NB4 (cell line): ENCODE measurements around the gene JADE3.

ENCODE experiments used
- DNase-seq: peaks from one replicate; pipeline ENCODE4 v3.0.0; 2010; ENCODE audit warnings: low read depth
- H3K4me3 ChIP-seq: one replicate; pipeline ENCODE4 v1.5.1; 2011; ENCODE audit warnings: mild to moderate bottlenecking, low read depth, low read length, moderate library complexity
- CTCF ChIP-seq: IDR thresholded peaks from one replicate; pipeline ENCODE4 v1.5.1; 2012; ENCODE audit warnings: low read depth, low read length
- MAX ChIP-seq: IDR thresholded peaks from 2 replicates; pipeline ENCODE4 v1.6.1; 2011; ENCODE audit warnings: low read depth, low read length
- MYC ChIP-seq: IDR thresholded peaks from 2 replicates; pipeline ENCODE4 v1.6.1; 2011; ENCODE audit warnings: low read depth, low read length
- POLR2A ChIP-seq: IDR thresholded peaks from 2 replicates; pipeline ENCODE4 v1.6.1; 2011; ENCODE audit warnings: mild to moderate bottlenecking; ENCODE audit not compliant: insufficient read length; ENCODE audit errors: extremely low read depth

The JADE3 gene

GRCh38 chrX:46992070-46992469 is 79.8 kb downstream of the JADE3 start:
- TF ChIP-seq CTCF = no peak
- no peak for TF ChIP-seq MAX
- TF ChIP-seq POLR2A = no peak
- no peak for TF ChIP-seq MYC
- no peak overlapping the region for H3K4me3 ChIP-seq
- no peak for DNase-seq

DNA sequence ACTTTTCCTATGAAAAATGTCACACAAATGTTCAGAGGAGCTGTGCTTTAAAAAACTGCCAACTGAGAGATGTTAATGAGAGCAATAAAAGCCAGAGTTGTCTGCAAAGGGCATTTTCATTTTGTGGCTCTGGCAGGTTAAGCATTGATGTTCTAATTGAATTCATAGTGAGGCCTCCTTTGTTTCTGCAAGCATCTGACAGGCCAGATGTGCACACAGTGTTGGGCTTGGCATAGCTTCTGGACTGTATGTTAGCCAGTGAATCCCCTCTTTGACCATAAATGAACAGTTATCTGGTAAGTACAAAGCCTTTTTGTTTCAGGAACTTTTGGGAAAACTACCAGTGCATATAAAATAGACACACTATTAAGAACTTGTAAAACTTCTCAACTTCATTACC is 81.9 kb downstream of the JADE3 start:
- TF ChIP-seq CTCF = no peak
- TF ChIP-seq MYC = no peak
- TF ChIP-seq MAX = no peak
- no peak for TF ChIP-seq POLR2A
- H3K4me3 ChIP-seq = no peak overlapping the region
- DNase-seq = no peak

DNA sequence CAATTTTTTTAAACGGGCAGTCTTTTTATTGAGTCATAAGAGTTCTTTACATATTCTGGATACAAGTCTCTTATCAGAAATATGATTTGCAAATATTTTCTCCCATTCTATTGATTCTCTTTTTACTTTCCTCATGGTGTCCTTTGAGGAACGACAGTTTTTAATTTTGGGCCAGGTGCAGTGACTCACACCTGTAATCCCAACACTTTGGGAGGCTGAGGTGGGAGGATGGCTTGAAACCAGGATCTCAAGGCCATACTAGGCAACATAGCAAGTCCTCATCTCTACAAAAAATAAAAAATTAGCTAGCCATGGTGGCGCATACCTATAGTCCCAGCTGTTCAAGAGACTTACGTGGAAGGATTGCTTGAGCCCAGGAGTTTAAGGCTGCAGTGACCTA is 99.9 kb downstream of the JADE3 start:
- TF ChIP-seq MAX (no peak), CTCF (no peak), MYC (no peak), POLR2A (no peak)
- no peak for DNase-seq

DNA sequence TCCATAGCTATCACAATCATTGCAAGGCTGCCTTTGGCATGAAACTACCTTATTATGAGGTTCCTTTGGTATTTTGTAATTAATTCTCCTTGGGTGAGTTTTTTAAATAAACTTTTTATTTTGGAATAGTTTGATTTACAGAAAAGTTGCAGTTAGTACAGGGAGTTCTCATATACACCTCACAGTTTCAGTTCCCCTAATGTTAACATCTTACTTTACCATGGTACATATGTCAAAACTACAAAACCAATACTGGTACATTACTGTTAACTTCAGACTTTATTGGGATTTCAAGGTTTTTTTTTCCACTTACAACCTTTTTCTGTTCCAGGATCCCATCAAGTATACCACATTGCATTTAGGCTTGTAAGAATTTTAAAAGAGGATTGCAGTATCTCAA is 114.0 kb downstream of the JADE3 start:
- H3K4me3 ChIP-seq = no peak overlapping the region
- TF ChIP-seq POLR2A = no peak
- no peak for TF ChIP-seq MYC
- TF ChIP-seq MAX = no peak
- no peak for TF ChIP-seq CTCF

More for the DNA sequence above, 99.9 kb downstream of the JADE3 start:
- no peak overlapping the region for H3K4me3 ChIP-seq

GRCh38 chrX:47030339-47030738 is 118.1 kb downstream of the JADE3 start:
- TF ChIP-seq POLR2A = no peak
- TF ChIP-seq CTCF = peak; percentile 14
- peak; percentile 67 for DNase-seq
- no peak overlapping the region for H3K4me3 ChIP-seq

More for the DNA sequence above, 114.0 kb downstream of the JADE3 start:
- no peak for DNase-seq

GRCh38 chrX:47047989-47048388 is 135.8 kb downstream of the JADE3 start:
- DNase-seq = no peak
- H3K4me3 ChIP-seq = no peak overlapping the region
- TF ChIP-seq MYC = no peak
- no peak for TF ChIP-seq POLR2A
- TF ChIP-seq MAX = no peak
- TF ChIP-seq CTCF = no peak
